Thymus (tissue), 11 donors: ENCODE data around the gene MITF. TPM values are rescaled to one million over a fixed set of nuclear protein-coding genes. Genes with fewer than 3 reads are reported as not detected.
"Not testable (repeated sequence)": the region's sequence is repeated elsewhere in the genome, so short reads cannot be mapped to it uniquely, and the experiment has no call there.

Experiments used
- DNase-seq, 9 donors: peaks; one replicate each; pipeline ENCODE4 v3.0.0-alpha.2; 2013; ENCODE audit warnings: low spot score in 9 of 9, low read depth in 6 of 9, missing footprints in 1 of 9
- H3K27ac ChIP-seq, 2 donors: one replicate each; pipeline ENCODE4 v1.5.1; 2013; ENCODE audit warnings: control low read depth in 1 of 2, low read depth in 1 of 2, low read length in 1 of 2, mild to moderate bottlenecking in 1 of 2, moderate library complexity in 1 of 2
- H3K27me3 ChIP-seq, 2 donors: one replicate each; pipeline ENCODE4 v1.5.1; 2013; ENCODE audit warnings: low read length in 1 of 2; ENCODE audit not compliant: control insufficient read depth in 2 of 2, insufficient read depth in 1 of 2
- H3K36me3 ChIP-seq, 2 donors: one replicate each; pipeline ENCODE4 v1.5.1; 2013; ENCODE audit warnings: low read length in 1 of 2, mild to moderate bottlenecking in 1 of 2, moderate library complexity in 1 of 2; ENCODE audit not compliant: control insufficient read depth in 2 of 2, insufficient read depth in 2 of 2
- H3K4me1 ChIP-seq, 2 donors: one replicate each; pipeline ENCODE4 v1.5.1; 2013; ENCODE audit warnings: low read length in 2 of 2; ENCODE audit not compliant: control insufficient read depth in 2 of 2, insufficient read depth in 2 of 2
- H3K4me3 ChIP-seq, 2 donors: one replicate each; pipeline ENCODE4 v1.5.1; 2013; ENCODE audit warnings: low read length in 2 of 2, control low read depth in 1 of 2, mild to moderate bottlenecking in 1 of 2
- H3K9me3 ChIP-seq, 2 donors: one replicate each; pipeline ENCODE4 v1.5.1; 2013; ENCODE audit warnings: low read length in 1 of 2, mild to moderate bottlenecking in 1 of 2; ENCODE audit not compliant: control insufficient read depth in 2 of 2, insufficient read depth in 1 of 2
- WGBS: extraction: QIAGEN DNeasy Blood & Tissue Kit; methylation state at CpG from one replicate; pipeline ENCODE4 v1.1.7; 2013; 5-methylcytosine and 5-hydroxymethylcytosine counted together
- polyA plus RNA-seq: library from polyadenylated mRNA; stranded (reverse); fragments of 200-250 nt; gene quantifications from one replicate; pipeline ENCODE4 v1.2.3, GENCODE V29; 2013
- total RNA-seq: library from RNA; stranded (reverse); fragments of 120-200 nt; gene quantifications from one replicate; pipeline ENCODE4 v1.2.4, GENCODE V29; 2013
- donor health status: healthy.

The MITF gene
- total and polyA plus RNA-seq, 2 donors, result 3.2 to 4.8 TPM

DNA sequence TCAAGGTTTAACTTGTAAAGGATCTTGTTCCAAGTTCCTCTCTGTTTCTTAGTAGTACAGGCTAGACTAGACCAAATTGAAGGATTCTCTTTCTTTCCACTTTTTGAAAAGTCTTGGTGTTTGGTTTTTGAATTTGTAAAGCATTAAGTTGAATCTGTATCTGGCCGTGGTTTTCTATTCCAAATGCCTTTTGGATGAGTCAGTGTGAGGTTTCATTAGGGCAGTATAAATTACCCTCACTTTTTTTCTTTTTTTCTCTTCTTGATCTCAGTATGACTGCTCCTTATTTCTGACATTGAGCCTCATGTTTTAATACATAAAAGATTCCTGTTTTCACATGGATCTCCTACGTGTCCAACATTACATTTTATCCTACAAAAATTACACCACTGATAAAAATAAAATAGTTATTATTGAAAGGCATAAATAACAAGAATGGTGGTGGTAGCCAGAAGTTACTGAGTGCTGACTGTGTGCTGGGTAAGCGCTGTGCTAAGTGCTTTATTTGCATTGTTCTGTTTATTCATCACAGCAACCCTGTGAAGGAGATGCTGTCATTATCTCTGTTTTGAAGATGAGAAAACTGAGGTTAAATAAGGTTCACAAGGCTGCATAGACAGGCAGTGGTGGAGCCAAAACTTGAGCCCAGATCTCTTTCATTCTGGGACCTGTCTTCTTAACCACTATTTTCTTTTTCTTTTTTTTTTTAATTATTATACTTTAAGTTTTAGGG lies 48.3 kb downstream of the MITF start:
- no peaks in the 10 kb centered on the region for H3K9me3 ChIP-seq
- H3K4me3 ChIP-seq, result no peak overlapping the region
- H3K4me1 ChIP-seq, result peaks cover 0 to 7% of the 10 kb centered on the region in 2 donors
- H3K27ac ChIP-seq, result no peak overlapping the region
- H3K27me3 ChIP-seq, result no peaks in the 10 kb centered on the region
- WGBS, result 92% methylated on average over 3 of the region's 3 CpGs
- DNase-seq, result no peak
- H3K36me3 ChIP-seq, result no peaks in the 10 kb centered on the region

DNA sequence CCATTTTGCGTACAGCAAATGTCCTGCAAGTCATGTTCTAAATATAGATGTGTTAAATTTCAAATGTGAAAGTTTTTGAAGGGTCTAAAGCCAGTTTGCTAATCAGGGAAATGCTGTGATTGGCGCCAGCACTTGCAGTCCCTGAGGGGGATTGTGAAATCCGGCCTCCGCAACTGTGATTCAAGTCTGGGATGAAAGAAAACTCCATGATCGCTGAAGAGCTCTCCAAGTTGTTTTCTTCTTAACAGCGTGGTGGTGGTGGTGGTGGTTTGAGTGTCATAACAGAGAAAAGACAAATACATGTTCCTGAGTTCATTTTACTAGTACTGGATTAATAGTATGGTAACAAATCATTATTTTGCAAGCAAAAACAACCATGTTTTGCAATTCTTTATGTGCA lies 51.8 kb downstream of the MITF start:
- H3K36me3 ChIP-seq, result no peaks in the 10 kb centered on the region
- no peaks in the 10 kb centered on the region for H3K4me1 ChIP-seq
- no peaks in the 10 kb centered on the region for H3K27me3 ChIP-seq
- WGBS, result 85% methylated on average over 6 of the region's 6 CpGs
- no peak overlapping the region for H3K27ac ChIP-seq
- DNase-seq, result no peak
- no peak overlapping the region for H3K4me3 ChIP-seq
- H3K9me3 ChIP-seq, result no peaks in the 10 kb centered on the region

DNA sequence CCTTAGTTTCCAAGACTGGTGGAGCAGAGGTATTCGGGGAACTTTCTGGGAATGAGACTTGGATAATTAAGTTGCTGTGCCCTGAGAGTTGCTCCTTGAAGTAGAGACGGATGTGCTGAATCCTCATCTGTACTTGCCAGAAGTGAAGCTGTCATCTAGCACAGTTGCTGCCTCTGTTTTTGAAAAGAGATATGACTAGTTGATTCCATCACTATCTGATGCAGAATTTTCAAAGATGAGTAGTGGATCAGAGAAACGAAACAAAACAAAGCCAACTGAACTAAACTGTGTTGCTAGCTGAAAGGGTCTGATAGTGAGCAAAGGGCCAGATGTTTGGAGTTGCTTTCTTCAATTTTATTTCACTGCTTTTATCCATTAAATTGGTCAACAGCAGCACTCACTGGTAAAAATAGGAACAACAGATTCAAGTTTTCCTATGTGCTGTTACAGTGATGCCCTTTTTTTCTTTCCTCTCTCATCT lies 52.7 kb downstream of the MITF start:
- no peak overlapping the region for H3K4me3 ChIP-seq
- no peaks in the 10 kb centered on the region for H3K27me3 ChIP-seq
- H3K9me3 ChIP-seq, result no peaks in the 10 kb centered on the region
- DNase-seq, result peak in 6 of 9 donors; percentile 6 to 59 (median 16)
- H3K4me1 ChIP-seq, result no peaks in the 10 kb centered on the region
- H3K36me3 ChIP-seq, result no peaks in the 10 kb centered on the region
- WGBS, result 44% methylated on average over 3 of the region's 3 CpGs
- peak overlapping the region in 1 of 2 donors; percentile 59 for H3K27ac ChIP-seq

DNA sequence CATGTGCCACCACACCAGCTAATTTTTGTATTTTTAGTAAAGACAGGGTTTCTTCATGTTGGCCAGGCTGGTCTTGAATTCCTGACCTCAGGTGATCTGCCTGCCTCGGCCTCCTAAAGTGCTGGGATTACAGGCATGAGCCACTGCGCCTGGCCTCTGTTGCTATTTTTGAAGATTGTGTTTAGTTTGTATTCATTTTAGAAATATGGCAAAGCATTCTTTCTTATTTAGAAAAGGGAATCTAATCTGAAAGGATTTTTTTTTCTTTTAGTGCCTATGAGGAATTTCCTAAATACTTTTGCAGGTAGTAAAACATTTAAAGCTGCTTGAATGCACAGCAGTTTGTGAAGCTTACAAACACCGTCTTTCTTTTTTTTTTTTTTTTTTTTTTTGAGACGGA lies 56.9 kb downstream of the MITF start:
- DNase-seq, H3K27ac ChIP-seq, H3K4me1 ChIP-seq, H3K36me3 ChIP-seq, H3K27me3 ChIP-seq, H3K4me3 ChIP-seq, H3K9me3 ChIP-seq: not testable (repeated sequence)
- WGBS, result 98% methylated on average over 3 of the region's 4 CpGs

DNA sequence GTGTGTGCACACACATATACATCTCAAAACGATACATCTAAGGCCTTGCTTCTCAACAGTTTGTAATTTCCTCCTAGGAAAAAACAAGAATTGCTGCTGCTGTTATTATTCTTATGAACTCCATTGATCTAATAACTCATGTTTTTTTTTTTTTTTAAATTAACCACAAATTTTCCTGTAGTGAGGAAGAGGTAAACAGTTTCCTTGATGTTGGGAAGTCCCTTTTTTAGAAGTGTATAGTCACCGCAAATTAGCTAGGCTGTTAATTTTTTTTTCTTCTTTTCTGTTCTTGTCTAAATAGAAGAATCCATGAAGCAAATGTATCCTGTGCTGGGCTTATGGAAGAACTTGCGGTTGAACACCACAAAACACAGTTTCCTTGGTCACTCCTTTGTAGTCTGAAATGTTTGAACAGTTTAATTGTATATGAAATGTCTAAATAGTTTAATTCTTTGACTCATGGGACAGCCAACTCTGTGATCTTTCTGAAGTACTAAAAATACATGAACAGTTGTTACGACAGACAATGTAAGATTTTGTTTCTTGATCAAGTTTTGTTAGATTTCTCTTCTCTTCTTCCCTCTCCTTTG lies 64.5 kb downstream of the MITF start:
- Histone ChIP-seq H3K36me3 (no peaks in the 10 kb centered on the region), H3K27ac (no peak overlapping the region), H3K4me3 (no peak overlapping the region), H3K27me3 (no peaks in the 10 kb centered on the region), H3K9me3 (no peaks in the 10 kb centered on the region), H3K4me1 (no peaks in the 10 kb centered on the region)
- 91% methylated on average over 4 of the region's 4 CpGs for WGBS
- DNase-seq, result no peak

DNA sequence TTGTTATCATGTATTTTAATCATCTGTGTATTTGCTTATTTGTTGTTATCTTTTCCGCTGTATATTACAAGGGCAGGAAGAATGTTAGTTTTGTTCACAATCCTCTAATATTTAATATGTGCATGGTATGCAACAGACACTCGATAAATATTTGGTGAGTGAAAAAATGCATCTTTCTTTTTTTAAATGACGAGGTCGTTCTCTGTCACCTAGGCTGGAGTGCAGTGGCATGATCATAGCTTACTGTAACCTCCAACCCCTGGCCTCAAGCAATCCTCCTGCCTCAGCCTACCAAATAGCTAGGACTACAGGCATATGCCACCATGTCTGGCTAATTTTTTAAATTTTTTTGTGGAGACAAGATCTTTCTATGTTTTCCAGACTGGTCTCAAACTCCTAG lies 66.2 kb downstream of the MITF start:
- no peaks in the 10 kb centered on the region for H3K9me3 ChIP-seq
- H3K36me3 ChIP-seq, result no peaks in the 10 kb centered on the region
- no peaks in the 10 kb centered on the region for H3K4me1 ChIP-seq
- no peak overlapping the region for H3K27ac ChIP-seq
- whole genome bisulfite sequencing, result over 99% methylated on average over 4 of the region's 4 CpGs
- no peak overlapping the region for H3K4me3 ChIP-seq
- no peaks in the 10 kb centered on the region for H3K27me3 ChIP-seq
- no peak for DNase-seq

DNA sequence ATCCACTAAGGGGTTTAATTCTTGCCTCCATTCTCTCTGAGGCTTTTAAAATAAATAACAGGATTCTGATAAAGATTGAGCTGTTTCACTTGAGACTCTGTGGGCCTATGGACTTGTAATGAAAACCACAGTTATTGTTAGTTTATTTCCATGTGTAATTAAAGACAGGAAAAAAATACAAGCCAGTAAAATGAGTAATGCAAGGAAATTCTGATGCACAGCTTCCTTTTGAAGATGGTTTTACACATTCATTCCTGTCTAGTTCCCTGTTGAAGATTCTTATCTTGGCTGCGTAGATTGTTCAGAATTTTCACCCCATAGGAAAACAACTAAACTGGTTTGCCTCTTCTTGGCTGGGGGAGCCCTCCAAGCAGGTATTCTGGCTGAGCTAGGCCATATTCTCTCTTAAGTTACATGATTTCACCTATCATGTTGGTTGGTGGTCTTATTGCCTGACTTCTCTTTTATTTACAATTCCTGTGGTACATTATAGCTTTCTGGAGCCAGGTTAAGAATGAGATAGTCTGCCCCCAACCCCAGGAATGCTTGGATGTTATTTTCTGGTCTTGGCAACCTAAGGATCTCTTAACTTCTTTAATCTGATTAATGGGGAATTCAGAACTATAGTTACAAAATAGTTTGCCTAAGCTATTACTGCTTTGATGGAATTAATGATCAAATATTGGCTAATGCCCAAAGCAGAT lies 67.6 kb downstream of the MITF start:
- Histone ChIP-seq H3K27me3 (no peaks in the 10 kb centered on the region), H3K4me1 (no peaks in the 10 kb centered on the region), H3K4me3 (no peak overlapping the region), H3K27ac (no peak overlapping the region), H3K9me3 (no peaks in the 10 kb centered on the region), H3K36me3 (no peaks in the 10 kb centered on the region)
- DNase-seq, result no peak
- 96% methylated on average over 1 of the region's 1 CpG for WGBS

DNA sequence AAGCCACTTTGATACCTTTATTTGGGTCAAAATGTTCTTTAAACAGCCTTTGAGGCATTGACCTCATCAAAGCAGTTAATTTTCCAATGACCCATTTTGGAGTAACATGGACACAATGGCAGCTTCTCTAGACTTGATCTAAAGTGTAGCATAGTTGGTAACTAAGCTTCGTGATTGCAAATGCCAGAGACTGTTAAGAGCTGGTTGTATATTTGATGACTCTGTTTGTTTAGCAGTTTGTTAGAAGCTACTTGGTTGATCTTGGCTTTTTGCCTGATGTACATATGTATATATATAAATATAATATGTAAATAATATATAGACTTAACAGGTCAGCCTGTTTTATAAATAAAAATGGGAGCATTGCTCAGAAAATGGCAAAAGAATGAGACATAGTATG lies 68.4 kb downstream of the MITF start:
- H3K4me3 ChIP-seq, result no peak overlapping the region
- H3K27ac ChIP-seq, result no peak overlapping the region
- H3K36me3 ChIP-seq, result no peaks in the 10 kb centered on the region
- H3K4me1 ChIP-seq, result no peaks in the 10 kb centered on the region
- no peaks in the 10 kb centered on the region for H3K9me3 ChIP-seq
- DNase-seq, result no peak
- 99% methylated on average over 1 of the region's 1 CpG for WGBS
- no peaks in the 10 kb centered on the region for H3K27me3 ChIP-seq

DNA sequence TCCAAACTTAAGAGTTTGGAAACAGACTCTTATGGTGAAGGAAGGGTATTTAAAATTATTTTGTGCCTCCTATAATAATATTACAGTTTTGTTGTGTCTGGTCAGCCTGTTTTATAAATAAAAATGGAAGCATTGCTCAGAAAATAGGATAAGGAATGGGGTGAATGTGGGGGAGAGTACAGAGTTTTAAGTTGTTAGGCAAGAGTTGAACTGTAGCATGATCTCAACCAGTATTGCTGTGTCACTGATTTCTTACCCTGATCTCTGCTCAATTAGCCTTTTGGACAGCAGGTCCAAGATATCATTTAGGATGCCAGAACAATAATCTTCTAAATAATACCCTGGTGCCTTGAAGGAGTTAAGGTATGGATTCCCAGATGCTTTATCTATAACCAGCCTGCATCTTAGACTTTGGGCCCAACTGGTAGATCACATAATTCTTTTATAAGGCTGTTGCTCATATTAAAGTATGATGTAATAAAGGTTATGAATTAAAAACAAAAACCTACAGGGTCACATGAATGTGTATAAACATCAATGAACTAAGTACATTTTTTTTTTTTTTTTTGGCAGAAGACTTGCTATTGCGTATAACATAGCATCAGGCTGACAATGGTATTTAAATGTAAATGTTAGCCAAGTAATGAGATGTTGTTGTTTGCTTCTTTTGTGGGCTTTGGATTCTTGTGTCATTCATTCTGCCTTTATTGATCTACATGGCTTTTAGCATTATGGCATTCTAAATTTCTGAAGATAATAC lies 70.0 kb downstream of the MITF start:
- H3K27ac ChIP-seq, result no peak overlapping the region
- no peaks in the 10 kb centered on the region for H3K27me3 ChIP-seq
- no peaks in the 10 kb centered on the region for H3K9me3 ChIP-seq
- 96% methylated on average over 1 of the region's 1 CpG for WGBS
- H3K36me3 ChIP-seq, result no peaks in the 10 kb centered on the region
- H3K4me3 ChIP-seq, result no peak overlapping the region
- DNase-seq, result no peak
- H3K4me1 ChIP-seq, result no peaks in the 10 kb centered on the region
